Measurements from ENCODE around the gene PLPP2.

PLPP2 gene

GRCh38 chr19:294341-294945 is 3.2 kb upstream of the PLPP2 start:
- no peak for TF ChIP-seq CTCF (IDR thresholded peaks at IDR 0.05; ENCODE audit: control insufficient read depth, insufficient read depth, low read depth, low read length, missing control alignments)
- no peak overlapping the region for H3K4me3 ChIP-seq (ENCODE audit: control insufficient read depth, low read depth, low read length)

GRCh38 chr19:293436-294110 is 2.4 kb upstream of the PLPP2 start:
- TF ChIP-seq CTCF (IDR thresholded peaks at IDR 0.05; ENCODE audit: control insufficient read depth, insufficient read depth, low read depth, low read length, missing control alignments) = no peak
- H3K4me3 ChIP-seq (ENCODE audit: control insufficient read depth, low read depth, low read length) = no peak overlapping the region

More at GRCh38 chr19:294341-294945, 3.2 kb upstream of the PLPP2 start:
- DNase-seq (ENCODE audit: low read depth) = no peak

GRCh38 chr19:292951-293350 is 1.7 kb upstream of the PLPP2 start:
- no peak for TF ChIP-seq CTCF (IDR thresholded peaks at IDR 0.05; ENCODE audit: control insufficient read depth, insufficient read depth, low read depth, low read length, missing control alignments)
- DNase-seq (ENCODE audit: low read depth) = no peak

More at GRCh38 chr19:293436-294110, 2.4 kb upstream of the PLPP2 start:
- no peak for DNase-seq (ENCODE audit: low read depth)

GRCh38 chr19:292281-292884 is 1.2 kb upstream of the PLPP2 start:
- TF ChIP-seq CTCF (IDR thresholded peaks at IDR 0.05; ENCODE audit: control insufficient read depth, insufficient read depth, low read depth, low read length, missing control alignments) = no peak
- H3K4me3 ChIP-seq (ENCODE audit: control insufficient read depth, low read depth, low read length) = no peak overlapping the region
- DNase-seq (ENCODE audit: low read depth) = no peak

More at GRCh38 chr19:292951-293350, 1.7 kb upstream of the PLPP2 start:
- H3K4me3 ChIP-seq (ENCODE audit: control insufficient read depth, low read depth, low read length) = no peak overlapping the region

- TF ChIP-seq CTCF (IDR thresholded peaks at IDR 0.05; ENCODE audit: control insufficient read depth, insufficient read depth, low read depth, low read length, missing control alignments) = no peak
- no peak overlapping the region for H3K4me3 ChIP-seq (ENCODE audit: control insufficient read depth, low read depth, low read length)
- no peak for DNase-seq (ENCODE audit: low read depth)
These were observed 518 bp upstream of the PLPP2 start for GRCh38 chr19:291561-292280.

- no peak for DNase-seq (ENCODE audit: low read depth)
- H3K4me3 ChIP-seq (ENCODE audit: control insufficient read depth, low read depth, low read length) = no peak overlapping the region
- TF ChIP-seq CTCF (IDR thresholded peaks at IDR 0.05; ENCODE audit: control insufficient read depth, insufficient read depth, low read depth, low read length, missing control alignments) = no peak
These were observed 714 bp downstream of the PLPP2 start for GRCh38 chr19:290372-291005.
